Upper lobe of left lung (tissue), 6 donors: Measurements from ENCODE around the gene ABCA12. TPM values are rescaled to one million over a fixed set of nuclear protein-coding genes. Genes with fewer than 3 reads are reported as not detected.

ENCODE experiments used
- ATAC-seq, 2 donors: fragments of 200-7000 bp; cut with Tn5 transposase; one replicate each; pipeline ENCODE4 v1.9.1; 2022; ENCODE audit warnings: mild to moderate bottlenecking in 2 of 2, moderate library complexity in 2 of 2; ENCODE audit not compliant: low FRiP score in 2 of 2
- DNase-seq, 2 donors: peaks; one replicate each; pipeline ENCODE4 v3.0.0-alpha.2; 2019 to 2020
- H3K27ac ChIP-seq, 4 donors: fragments of 200-600 bp; sonication (generic); one replicate each; pipeline ENCODE4 v1.5.1; 2016 to 2019
- H3K27me3 ChIP-seq, 4 donors: fragments of 200-600 bp; sonication (generic); one replicate each; pipeline ENCODE4 v1.5.1; 2017 to 2019
- H3K36me3 ChIP-seq, 4 donors: fragments of 200-600 bp; sonication (generic); one replicate each; pipeline ENCODE4 v1.5.1; 2016 to 2019
- H3K4me1 ChIP-seq, 4 donors: fragments of 200-600 bp; sonication (generic); one replicate each; pipeline ENCODE4 v1.5.1; 2018 to 2019
- H3K4me3 ChIP-seq, 4 donors: fragments of 200-600 bp; sonication (generic); one replicate each; pipeline ENCODE4 v1.5.1; 2017 to 2019; ENCODE audit warnings: mild to moderate bottlenecking in 2 of 4, moderate library complexity in 1 of 4
- H3K9me3 ChIP-seq, 4 donors: fragments of 200-600 bp; sonication (generic); one replicate each; pipeline ENCODE4 v1.5.1; 2018 to 2019
- EP300 ChIP-seq, 4 donors: sonication (generic); formaldehyde crosslinking; IDR thresholded peaks; one replicate each; pipeline ENCODE4 v1.5.1; 2017; ENCODE audit warnings: antibody characterized with exemption in 4 of 4, control low read depth in 2 of 4
- POLR2A ChIP-seq, 4 donors: fragments of 450-650 bp; IDR thresholded peaks; one replicate each; pipeline ENCODE4 v1.5.1; 2016 to 2017; ENCODE audit warnings: antibody characterized with exemption in 4 of 4, mild to moderate bottlenecking in 2 of 4
- POLR2AphosphoS5 ChIP-seq, 2 donors: sonication (generic); formaldehyde crosslinking; IDR thresholded peaks; one replicate each; pipeline ENCODE4 v1.5.1; 2017; ENCODE audit warnings: antibody characterized with exemption in 2 of 2
- WGBS, 2 donors: methylation state at CpG; one replicate each; pipeline ENCODE4 v1.1.5; 2017 to 2018; 5-methylcytosine and 5-hydroxymethylcytosine counted together
- total RNA-seq, 6 donors: library from RNA; depleted of rRNA in 4 of 6; stranded (reverse); fragments of >200 nt in 4 of 6; gene quantifications; one replicate each; pipeline versions ENCODE4 v1.1.0 to v1.2.1, GENCODE V29; 2016 to 2021
- TF ChIP-seq, protein P1 (sequence below), 6 experiments: fragments of 450-650 bp in 4 of 6; fragments of 200-600 bp in 2 of 6; sonication (generic) in 2 of 6; IDR thresholded peaks; one replicate each; pipeline ENCODE4 v1.5.1; 2016 to 2019; ENCODE audit warnings: antibody characterized with exemption in 6 of 6
- donor health status: DM: no; HTN: no; CAD: no; lungs with moderate emphysema.
- donor health status: DM: no; HTN: yes; CAD: no; lungs with severe emphysema.

The ABCA12 gene
- total RNA-seq, 6 donors from 2014 or later = 0.03 to 0.44 (median 0.10) TPM; not detected in 3

DNA sequence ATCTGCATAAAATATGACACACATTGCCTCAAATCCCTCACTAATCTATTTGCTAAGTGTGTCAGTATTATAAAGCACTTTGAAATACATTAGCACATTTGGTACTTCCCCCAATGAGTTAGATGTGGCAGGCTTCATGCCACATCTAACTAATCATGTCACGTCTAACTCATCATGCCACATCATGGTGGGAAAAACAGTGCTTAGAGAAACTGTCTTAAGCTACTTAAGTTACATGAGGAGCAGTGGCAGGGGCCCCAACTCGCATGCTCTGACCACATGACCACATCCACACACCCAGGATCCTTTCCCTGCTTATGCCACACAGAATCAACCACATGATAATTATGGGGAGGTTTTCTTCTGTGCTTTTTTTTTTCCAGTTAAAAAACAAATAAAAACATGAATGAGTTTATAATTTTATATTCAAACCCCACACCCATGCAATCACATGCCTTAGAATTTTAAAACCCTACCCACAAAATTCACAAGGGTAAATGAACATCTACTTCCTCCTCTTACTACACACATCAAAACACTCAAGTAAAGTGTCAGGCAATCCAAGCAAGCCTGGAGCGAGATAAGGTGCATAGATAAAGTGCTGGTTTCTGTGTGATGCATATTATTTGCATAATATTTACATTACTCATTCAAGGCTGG, 1.6 kb downstream of the ABCA12 start:
- Histone ChIP-seq H3K36me3 (no peaks in the 10 kb centered on the region), H3K27me3 (no peaks in the 10 kb centered on the region), H3K9me3 (no peaks in the 10 kb centered on the region), H3K27ac (no peak overlapping the region), H3K4me1 (peaks cover 0 to 5% (median 2%) of the 10 kb centered on the region in 4 donors), H3K4me3 (no peak overlapping the region)
- TF ChIP-seq POLR2A (IDR thresholded peaks at IDR 0.05) (no peak), EP300 (IDR thresholded peaks at IDR 0.05) (no peak), POLR2AphosphoS5 (IDR thresholded peaks at IDR 0.05) (no peak)
- TF ChIP-seq, protein P1, sequence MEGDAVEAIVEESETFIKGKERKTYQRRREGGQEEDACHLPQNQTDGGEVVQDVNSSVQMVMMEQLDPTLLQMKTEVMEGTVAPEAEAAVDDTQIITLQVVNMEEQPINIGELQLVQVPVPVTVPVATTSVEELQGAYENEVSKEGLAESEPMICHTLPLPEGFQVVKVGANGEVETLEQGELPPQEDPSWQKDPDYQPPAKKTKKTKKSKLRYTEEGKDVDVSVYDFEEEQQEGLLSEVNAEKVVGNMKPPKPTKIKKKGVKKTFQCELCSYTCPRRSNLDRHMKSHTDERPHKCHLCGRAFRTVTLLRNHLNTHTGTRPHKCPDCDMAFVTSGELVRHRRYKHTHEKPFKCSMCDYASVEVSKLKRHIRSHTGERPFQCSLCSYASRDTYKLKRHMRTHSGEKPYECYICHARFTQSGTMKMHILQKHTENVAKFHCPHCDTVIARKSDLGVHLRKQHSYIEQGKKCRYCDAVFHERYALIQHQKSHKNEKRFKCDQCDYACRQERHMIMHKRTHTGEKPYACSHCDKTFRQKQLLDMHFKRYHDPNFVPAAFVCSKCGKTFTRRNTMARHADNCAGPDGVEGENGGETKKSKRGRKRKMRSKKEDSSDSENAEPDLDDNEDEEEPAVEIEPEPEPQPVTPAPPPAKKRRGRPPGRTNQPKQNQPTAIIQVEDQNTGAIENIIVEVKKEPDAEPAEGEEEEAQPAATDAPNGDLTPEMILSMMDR (IDR thresholded peaks at IDR 0.05) = no peak
- 37 to 47% methylated on average over 3 of the region's 3 CpGs for WGBS, 2 donors
- ATAC-seq (no peak), DNase-seq (no peak)

GRCh38 chr2:215120401-215120800, 18.0 kb downstream of the ABCA12 start:
- no peak for ATAC-seq
- Histone ChIP-seq H3K4me3 (no peak overlapping the region), H3K4me1 (no peaks in the 10 kb centered on the region), H3K9me3 (peaks cover 0 to 4% (median 0%) of the 10 kb centered on the region in 4 donors), H3K27ac (no peak overlapping the region), H3K36me3 (no peaks in the 10 kb centered on the region), H3K27me3 (no peaks in the 10 kb centered on the region)
- no peak for DNase-seq
- TF ChIP-seq POLR2AphosphoS5 (IDR thresholded peaks at IDR 0.05) (no peak), POLR2A (IDR thresholded peaks at IDR 0.05) (no peak), EP300 (IDR thresholded peaks at IDR 0.05) (no peak)
- TF ChIP-seq, protein P1 (IDR thresholded peaks at IDR 0.05) = no peak
- WGBS, 2 donors = 62 to 77% methylated on average over 3 of the region's 3 CpGs

DNA sequence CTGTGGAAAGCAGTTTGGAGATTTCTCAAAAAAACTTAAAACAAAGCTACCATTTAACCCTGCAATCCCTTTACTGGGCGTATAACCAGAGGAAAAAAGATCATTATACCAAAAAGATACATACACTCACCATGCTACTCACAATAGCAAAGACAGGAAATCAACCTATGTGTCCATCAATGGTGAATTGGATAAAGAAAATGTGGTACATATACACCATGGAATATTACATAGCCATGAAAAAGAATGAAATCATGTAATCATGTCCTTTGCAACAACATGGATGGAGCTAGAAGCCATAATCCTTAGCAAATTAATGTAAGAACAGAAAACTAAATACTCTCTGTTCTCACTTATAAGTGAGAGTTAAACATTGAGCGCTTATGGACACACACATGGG, 18.6 kb downstream of the ABCA12 start:
- TF ChIP-seq POLR2AphosphoS5 (IDR thresholded peaks at IDR 0.05) (no peak), POLR2A (IDR thresholded peaks at IDR 0.05) (no peak), EP300 (IDR thresholded peaks at IDR 0.05) (no peak)
- TF ChIP-seq, protein P1 (IDR thresholded peaks at IDR 0.05) = no peak
- no peaks in the 10 kb centered on the region for H3K27me3 ChIP-seq
- H3K9me3 ChIP-seq = peaks cover 0 to 4% (median 0%) of the 10 kb centered on the region in 4 donors
- H3K4me1 ChIP-seq = no peaks in the 10 kb centered on the region
- no peak overlapping the region for H3K4me3 ChIP-seq
- WGBS, 2 donors = 91 to 98% methylated on average over 2 of the region's 2 CpGs
- no peak overlapping the region for H3K27ac ChIP-seq
- DNase-seq (no peak), ATAC-seq (no peak)
- no peaks in the 10 kb centered on the region for H3K36me3 ChIP-seq

DNA sequence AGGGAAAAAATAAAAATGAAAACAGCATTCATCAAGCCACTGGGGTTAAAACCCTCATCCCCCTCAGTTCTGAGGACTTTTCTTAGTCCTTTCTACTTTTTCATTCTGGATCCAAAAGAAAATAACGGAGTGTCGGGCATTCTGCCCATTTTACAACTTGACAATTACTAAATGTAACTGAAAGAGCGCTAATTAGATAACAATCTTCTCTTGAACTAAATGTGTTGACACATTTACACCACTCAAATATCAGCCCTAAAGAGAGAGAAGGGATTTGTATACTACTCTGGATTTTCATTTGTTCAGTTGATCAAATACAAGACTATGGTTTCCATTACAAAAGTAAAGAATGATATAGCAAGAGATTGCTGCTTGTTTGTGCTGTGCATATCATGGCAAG, 27.5 kb downstream of the ABCA12 start:
- H3K27me3 ChIP-seq = no peaks in the 10 kb centered on the region
- no peaks in the 10 kb centered on the region for H3K9me3 ChIP-seq
- DNase-seq = no peak
- WGBS, 2 donors = 74 to 79% methylated on average over 3 of the region's 3 CpGs
- no peak for ATAC-seq
- H3K27ac ChIP-seq = no peak overlapping the region
- peaks cover 0 to 5% (median 0%) of the 10 kb centered on the region in 4 donors for H3K4me1 ChIP-seq
- TF ChIP-seq EP300 (IDR thresholded peaks at IDR 0.05) (no peak), POLR2A (IDR thresholded peaks at IDR 0.05) (no peak), POLR2AphosphoS5 (IDR thresholded peaks at IDR 0.05) (no peak)
- TF ChIP-seq, protein P1 (IDR thresholded peaks at IDR 0.05) = no peak
- H3K36me3 ChIP-seq = no peaks in the 10 kb centered on the region
- H3K4me3 ChIP-seq = no peak overlapping the region
